AG09319 (cell line): Measurements from ENCODE around the gene ACACB.

Experiments used
- DNase-seq: peaks from one replicate; pipeline ENCODE4 v3.0.0-alpha.2; 2010; ENCODE audit warnings: low read depth; ENCODE audit errors: extremely low read depth
- TF ChIP-seq, protein P1 (sequence below): IDR thresholded peaks from 2 replicates; pipeline ENCODE4 v1.5.1; 2011; ENCODE audit warnings: low read depth, mild to moderate bottlenecking, inconsistent platforms, low read length, moderate library complexity

ACACB gene

DNA sequence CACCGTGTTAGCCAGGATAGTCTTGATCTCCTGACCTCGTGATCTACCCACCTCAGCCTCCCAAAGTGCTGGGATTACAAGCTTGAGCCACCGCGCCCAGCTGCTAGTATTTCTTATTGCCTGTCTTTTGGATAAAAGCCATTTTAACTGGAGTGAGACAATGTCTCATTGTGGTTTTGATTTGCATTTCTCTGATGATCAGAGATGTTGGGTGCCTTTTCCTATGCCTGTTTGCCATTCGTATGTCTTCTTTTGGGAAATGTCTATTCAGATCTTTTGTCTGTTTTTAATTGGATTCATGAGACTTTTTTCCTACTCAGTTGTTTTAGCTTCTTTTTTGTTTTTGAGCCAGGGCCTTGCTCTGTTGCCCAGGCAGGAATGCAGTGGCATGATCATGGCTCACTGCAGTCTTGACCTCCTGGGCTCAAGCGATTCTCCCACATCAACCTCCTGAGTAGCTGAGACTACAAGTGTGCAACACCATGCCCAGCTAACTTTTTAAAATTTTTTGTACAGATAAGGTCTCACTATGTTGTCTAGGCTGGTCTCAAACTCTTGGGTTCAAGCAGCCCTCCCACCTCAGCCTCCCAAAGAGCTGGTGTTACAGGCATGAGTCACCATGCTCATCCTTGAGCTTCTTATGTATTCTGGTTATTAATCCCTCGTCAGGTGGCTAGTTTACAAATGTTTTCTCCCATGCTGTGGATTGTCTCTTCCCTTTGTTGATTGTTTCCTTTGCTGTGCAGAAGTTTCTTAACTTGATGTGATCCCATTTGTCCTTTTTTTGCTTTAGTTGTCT, 65.9 kb downstream of the ACACB start:
- DNase-seq, result no peak
- TF ChIP-seq, protein P1, sequence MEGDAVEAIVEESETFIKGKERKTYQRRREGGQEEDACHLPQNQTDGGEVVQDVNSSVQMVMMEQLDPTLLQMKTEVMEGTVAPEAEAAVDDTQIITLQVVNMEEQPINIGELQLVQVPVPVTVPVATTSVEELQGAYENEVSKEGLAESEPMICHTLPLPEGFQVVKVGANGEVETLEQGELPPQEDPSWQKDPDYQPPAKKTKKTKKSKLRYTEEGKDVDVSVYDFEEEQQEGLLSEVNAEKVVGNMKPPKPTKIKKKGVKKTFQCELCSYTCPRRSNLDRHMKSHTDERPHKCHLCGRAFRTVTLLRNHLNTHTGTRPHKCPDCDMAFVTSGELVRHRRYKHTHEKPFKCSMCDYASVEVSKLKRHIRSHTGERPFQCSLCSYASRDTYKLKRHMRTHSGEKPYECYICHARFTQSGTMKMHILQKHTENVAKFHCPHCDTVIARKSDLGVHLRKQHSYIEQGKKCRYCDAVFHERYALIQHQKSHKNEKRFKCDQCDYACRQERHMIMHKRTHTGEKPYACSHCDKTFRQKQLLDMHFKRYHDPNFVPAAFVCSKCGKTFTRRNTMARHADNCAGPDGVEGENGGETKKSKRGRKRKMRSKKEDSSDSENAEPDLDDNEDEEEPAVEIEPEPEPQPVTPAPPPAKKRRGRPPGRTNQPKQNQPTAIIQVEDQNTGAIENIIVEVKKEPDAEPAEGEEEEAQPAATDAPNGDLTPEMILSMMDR, result no peak

DNA sequence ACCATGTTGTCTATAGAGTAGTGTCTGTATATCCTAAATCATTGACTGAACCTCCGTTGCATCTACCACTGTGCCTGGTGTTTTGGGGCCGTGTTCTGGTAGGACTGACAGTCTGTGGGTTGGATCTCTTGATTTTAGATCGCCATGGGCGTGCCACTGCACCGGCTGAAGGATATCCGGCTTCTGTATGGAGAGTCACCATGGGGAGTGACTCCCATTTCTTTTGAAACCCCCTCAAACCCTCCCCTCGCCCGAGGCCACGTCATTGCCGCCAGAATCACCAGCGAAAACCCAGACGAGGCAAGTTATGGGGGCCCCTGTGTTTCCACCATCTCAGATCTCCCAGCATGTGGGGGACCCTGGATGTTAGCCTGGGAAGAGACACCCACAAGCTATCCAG, 69.1 kb downstream of the ACACB start:
- TF ChIP-seq, protein P1, result no peak
- DNase-seq, result no peak

DNA sequence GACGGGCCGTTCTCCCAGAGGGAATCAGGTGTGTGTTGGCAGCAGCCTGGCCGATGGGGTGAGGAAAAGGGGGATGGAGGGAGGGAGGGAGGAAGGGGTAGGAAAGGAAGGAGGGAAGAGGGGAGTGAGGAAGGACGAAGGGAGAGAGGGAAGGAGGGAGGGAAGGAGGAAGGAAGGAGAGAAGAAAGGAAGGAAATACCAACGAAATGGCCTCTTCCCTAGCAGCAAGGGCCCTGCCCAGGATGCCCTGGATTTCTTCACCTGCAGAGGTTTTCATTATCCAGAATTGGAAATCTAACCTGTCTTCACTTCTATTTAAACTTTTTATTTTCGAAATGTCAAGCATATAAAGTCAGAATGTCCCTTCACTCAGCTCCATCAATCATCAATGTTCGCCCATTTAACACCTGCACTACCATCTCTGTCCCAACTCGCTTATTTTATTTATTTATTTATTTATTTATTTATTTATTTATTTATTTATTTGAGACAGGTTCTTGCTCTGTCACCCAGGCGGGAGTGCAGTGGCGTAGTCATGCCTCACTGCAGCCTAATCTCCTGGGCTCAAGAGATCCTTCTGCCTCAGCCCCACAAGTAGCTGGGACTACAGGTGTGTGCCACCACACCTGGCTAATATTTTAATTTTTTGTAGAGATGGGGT, 70.7 kb downstream of the ACACB start:
- TF ChIP-seq, protein P1, result no peak
- no peak for DNase-seq

DNA sequence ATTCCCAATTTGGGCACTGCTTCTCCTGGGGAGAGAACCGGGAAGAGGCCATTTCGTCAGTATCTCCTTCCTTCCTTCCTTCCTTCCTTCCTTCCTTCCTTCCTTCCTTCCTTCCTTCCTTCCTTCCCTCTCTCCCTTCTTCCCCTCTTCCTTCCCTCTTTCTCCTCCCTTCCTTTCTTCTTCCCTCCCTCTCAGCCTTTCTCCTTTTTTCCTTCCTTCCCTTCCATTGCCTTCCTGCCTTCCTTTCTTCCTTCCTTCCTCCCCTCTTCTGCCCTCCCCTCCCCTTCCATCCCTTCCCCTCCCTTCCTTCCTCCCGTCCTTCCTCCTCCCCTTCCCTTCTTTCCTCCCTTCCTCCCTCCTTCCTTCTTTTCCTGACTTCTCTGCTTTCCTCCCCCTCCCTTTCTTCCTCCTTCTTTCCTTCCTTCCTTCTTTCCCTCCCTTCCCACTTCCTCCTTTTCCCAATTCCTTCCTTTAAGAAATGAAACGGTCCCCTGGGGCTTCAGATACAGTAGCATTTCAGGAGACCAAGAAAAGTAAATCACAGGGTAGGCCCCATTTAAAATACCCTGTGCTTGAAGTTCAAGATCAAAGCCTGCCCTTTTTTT, 71.8 kb downstream of the ACACB start:
- DNase-seq, result no peak
- TF ChIP-seq, protein P1, result no peak

DNA sequence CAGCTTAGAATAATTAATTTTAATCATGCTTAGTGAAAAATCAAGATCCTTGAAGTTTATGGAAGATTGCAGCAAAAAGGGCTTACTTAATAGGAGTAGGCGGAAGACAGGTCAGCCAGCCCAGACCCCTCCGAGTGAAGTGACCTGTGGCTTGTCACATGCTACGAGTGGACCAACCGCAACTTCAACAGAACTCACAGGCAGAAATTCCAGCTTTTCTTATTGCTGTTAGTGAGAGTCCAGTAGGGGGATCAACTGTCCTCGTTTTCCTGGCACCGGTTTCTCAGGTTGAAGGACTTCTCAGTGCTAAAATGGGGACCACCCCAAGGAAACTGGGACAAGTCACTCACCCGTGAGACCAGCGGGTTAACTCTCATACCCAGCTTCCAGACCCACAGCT, 72.9 kb downstream of the ACACB start:
- DNase-seq, result no peak
- TF ChIP-seq, protein P1, result no peak

DNA sequence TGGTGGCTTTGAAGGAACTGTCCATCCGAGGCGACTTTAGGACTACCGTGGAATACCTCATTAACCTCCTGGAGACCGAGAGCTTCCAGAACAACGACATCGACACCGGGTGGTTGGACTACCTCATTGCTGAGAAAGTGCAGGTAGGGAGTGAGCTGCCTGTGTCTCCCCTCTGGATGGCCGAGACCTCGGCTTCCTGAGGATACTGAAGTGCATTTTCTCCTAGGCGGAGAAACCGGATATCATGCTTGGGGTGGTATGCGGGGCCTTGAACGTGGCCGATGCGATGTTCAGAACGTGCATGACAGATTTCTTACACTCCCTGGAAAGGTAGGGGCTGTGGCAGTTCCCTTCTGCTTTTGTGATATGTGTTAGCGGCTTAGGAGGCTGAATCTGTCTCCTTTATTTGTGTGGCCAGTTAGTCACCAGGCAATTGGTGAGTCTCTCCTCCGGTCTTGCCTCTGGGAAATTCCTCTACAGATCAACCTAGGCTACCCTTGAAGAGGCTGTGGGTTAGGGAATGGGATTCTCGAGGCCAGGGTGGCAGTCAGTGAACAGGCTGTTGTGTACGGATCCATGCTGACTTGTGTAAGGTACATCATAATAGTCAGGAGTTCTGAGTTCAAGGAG, 75.3 kb downstream of the ACACB start:
- no peak for DNase-seq
- TF ChIP-seq, protein P1, result no peak
